HG03439 (cell line): ENCODE measurements around the gene LMAN2L.
"Not testable (repeated sequence)": the region's sequence is repeated elsewhere in the genome, so short reads cannot be mapped to it uniquely, and the experiment has no call there.

Experiments used
- ATAC-seq: cut with Tn5 transposase; IDR thresholded peaks from one replicate; pipeline ENCODE4 v1.9.1; 2021; ENCODE audit warnings: mild to moderate bottlenecking, moderate library complexity; ENCODE audit not compliant: unreplicated experiment

LMAN2L gene

DNA sequence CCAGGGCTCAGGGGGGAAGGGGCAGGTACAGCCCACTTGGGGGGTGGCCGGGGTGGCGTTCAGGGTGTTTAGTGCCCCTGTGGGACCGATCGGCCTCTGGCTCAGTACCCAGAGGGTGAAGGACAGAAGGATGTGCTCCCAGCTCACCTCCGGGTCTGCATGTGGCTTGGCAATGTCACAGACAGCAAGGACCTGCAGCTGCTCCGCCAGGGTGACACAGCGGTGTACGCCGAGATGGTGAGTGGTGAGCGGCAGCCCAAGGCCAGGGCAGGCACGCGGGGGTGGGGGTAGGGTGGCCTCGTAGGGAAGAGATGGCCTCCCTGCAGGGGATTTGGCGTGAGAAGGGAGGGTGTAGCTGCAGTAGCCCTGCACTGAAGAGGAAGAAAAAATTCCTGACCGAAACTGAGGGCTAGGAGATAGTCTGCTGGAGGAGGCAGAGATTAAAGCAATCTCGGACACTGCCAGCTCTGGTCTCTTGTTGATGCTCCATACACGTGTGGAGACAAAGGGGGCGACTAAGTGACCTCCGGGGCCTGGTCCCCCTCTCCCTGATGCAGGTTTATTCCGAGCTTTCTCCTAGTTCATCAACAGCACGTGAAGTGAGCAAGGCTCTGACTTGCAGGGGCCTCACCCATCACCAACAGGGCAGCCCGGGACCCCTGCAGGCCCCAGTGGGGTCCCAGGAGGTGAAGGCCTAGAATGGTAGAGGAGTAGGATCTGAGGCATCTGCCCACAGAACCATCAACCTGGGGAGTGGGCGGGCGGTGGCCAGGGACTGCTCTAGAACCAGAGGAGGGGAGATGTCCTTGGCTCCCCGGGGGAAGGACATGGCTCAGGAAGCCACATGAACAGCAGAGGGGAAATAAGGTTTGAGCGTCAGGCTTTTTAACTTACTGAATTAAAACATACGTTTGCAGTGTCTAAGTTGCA, 51.9 kb downstream of the LMAN2L start:
- no peak for ATAC-seq

DNA sequence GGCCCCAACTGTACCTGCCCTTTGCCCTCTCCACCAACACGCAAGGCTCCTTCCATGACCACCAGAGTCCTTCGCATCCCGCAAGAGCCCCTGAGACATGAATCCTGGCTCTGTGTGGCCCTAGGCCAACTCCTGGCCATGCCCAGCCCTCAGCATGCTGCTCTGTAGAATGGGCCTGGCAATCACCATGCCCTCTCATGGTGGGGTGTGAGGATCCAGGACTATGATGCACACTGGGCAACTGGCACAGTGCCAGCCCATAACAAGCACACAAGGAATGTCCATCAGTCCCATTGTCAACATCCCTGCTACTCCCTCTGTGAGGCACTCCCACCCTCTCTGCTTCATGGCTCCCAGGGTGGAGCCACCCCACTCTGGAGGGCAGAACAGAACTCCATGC, 52.6 kb downstream of the LMAN2L start:
- ATAC-seq = no peak

- no peak for ATAC-seq
Measured at GRCh38 chr2:96685577-96686459, 54.0 kb downstream of the LMAN2L start.

GRCh38 chr2:96684883-96685576, 54.8 kb downstream of the LMAN2L start:
- ATAC-seq = no peak

DNA sequence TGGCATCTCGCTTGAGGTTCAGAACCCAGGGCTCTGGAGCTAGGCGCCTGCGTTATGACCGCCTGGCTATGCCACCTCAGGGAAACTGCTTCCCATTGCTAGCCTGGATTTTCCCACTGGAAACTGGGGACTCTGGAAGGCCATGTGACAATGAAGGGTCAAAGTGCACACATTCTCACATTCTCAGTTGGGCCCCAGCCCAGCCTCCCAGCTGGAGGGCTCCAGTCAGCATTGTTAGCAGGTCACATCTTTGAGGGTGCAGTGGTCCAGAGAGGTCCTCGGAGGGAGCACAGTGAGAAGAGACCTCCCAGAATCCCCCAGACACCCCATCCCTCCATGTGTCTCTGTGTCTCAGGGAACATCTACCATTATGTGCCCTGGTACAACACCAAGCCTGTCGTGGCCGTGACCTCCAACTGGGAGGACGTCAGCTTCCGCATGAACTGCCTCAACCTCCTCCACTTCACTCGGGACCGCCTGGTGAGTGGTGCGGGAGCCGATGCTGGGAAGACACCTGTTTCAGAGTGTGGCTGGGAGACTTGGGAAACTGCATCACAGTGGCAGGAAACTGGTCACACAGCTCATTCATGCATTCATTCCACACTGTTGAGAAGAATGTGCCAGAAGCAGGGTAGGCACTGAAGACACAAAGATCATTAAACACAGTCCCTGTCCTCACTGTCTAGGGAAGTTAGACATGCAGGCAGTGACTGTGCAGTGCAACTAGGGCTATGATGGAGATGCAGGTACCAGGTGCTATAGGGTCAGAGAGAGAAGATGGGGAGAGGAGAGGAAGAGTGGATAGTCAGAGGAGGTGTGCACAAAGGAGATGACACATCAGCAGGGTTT, 55.7 kb downstream of the LMAN2L start:
- ATAC-seq = no peak

DNA sequence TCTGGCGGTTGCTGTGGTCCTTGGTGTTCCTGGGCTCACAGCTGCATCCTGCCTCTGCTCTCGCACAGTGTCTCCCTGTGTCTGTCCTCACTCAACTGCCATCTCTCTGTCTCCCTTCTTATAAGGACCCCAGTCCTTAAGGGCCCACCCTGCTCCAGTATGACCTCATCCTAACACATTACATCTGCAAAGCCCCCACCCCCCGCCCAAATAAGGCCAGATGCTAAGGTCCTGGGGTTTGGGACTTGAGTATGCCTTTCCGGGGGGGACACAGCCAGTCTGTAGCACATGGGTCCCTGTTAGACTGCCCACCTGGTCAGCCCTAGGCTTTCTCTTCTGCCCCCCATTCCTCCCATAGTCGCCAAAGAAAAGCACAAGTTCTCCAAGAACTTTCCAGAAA, 56.6 kb downstream of the LMAN2L start:
- ATAC-seq = no peak

DNA sequence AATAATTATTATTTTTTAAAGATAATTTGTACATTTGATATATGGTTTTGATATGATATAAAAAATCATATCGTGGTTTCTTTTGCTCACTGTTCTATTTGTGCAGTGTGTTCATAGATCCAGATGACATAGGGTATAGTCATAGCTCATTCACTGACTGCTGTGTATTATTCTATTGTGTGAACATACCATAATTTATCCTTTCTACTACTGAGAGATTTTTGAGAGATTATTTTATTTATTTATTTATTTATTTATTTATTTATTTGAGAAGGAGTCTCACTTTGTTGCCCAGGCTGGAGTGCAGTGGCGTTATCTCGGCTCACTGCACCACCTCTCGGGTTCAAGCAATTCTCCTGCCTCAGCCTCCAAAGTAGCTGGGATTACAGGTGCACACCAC, 58.3 kb downstream of the LMAN2L start:
- ATAC-seq = no peak

GRCh38 chr2:96680561-96681141, 59.2 kb downstream of the LMAN2L start:
- no peak for ATAC-seq

- ATAC-seq = no peak
Measured at GRCh38 chr2:96679848-96680247, 60.0 kb downstream of the LMAN2L start.

DNA sequence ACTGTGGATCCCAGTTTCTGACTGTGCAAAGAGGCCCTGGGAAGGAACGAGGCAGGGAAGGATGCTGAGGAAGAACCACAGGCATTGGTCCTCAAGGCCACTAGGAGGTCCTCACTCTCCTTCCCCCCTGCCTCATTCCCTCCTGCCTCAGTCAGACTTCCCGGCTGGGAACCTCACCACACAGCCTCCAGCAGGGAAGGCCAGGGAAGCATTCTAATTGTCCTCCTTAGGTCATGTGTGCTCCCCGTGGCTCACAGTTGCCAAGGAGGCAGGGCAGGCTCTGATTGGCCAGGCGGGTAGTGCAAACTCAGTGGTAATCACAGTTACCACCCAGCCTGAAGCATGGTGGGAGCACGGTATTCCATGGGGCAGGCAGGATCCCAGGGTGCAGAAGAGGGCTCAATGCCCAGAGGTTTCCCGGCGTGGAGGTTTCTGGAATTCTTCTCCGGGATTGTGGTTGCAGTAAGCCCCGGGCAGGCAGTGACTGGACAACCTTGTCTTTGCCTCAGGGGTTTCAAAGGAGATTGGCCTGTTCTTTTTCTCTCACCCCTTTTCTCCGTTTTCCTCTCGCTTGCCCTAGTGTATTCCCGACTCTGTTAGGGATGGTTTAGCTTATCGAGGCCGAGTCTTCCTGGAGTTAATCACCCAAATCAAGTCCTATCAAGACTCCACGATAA, 70.2 kb downstream of the LMAN2L start:
- ATAC-seq = no peak

DNA sequence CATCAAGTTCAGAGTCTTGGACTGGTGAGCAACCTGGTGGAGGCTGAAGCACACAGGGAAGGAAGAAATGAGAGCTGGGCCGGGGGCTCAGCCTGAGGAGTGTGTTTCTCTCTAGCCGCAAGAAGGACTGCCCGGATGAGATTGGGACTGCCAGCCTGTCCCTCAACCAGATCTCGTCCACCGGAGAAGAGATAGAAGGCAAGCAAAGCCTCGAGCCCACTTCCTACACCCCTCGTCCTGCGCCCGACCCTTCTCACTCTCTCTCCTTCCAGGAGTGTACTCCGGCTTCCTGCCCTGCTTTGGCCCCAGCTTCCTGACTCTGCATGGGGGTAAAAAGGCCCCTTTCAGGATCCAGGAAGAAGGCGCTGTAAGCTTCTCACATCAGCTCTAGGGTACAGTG, 71.1 kb downstream of the LMAN2L start:
- ATAC-seq = no peak

GRCh38 chr2:96665717-96666116, 74.1 kb downstream of the LMAN2L start:
- ATAC-seq = not testable (repeated sequence)

- no peak for ATAC-seq
Measured at GRCh38 chr2:96665083-96665569, 74.7 kb downstream of the LMAN2L start.

GRCh38 chr2:96664366-96664925, 75.4 kb downstream of the LMAN2L start:
- no peak for ATAC-seq

- ATAC-seq = no peak
Measured at GRCh38 chr2:96663829-96664228, 76.0 kb downstream of the LMAN2L start.

GRCh38 chr2:96663177-96663576, 76.7 kb downstream of the LMAN2L start:
- no peak for ATAC-seq

DNA sequence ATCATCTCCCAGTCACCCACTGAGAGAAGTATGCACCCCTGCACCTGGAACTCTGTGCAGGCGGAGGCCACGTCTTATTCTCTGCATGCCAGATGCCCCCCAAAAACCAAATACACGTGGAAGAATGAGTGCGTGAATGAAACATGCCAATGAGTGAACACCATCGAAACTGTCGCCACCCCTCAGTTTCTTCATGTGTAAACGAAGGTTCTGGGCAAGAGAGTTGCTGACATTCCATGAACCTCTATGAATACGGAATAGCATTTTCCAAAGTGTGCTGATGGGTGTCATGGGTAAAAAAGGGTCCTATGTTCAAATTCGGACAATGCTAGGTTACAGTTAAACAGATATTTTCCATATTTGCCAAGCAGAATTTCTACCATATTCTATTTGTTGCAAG, 77.5 kb downstream of the LMAN2L start:
- no peak for ATAC-seq

GRCh38 chr2:96661324-96661723, 78.5 kb downstream of the LMAN2L start:
- ATAC-seq = no peak

- ATAC-seq = no peak
Measured at GRCh38 chr2:96656540-96656939, 83.3 kb downstream of the LMAN2L start.
